HG03025 (cell line): Measurements from ENCODE around the gene ITGBL1.

ENCODE experiments used
- ATAC-seq: cut with Tn5 transposase; IDR thresholded peaks from one replicate; pipeline ENCODE4 v1.9.1; 2021; ENCODE audit warnings: mild to moderate bottlenecking, moderate library complexity; ENCODE audit not compliant: unreplicated experiment, low FRiP score

Gene ITGBL1

DNA sequence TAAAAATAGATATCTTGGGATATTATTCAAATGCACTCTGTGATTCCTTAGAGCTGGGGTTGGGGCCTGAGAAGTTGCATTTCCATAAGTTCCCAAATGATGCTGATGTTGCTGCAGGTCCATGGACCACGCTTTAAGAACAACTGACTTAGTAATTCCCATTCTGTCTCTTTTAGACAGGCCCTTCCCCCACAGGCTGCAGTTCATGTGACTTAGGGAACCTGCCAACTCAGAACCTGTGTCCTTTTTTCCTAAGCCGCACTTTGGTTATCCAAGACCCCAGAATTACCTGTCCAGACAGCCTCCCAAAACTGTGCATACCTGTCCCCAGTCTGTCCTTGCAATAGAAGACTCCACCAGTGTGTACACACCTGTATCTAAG, 1.7 kb upstream of the ITGBL1 start:
- ATAC-seq, result no peak

DNA sequence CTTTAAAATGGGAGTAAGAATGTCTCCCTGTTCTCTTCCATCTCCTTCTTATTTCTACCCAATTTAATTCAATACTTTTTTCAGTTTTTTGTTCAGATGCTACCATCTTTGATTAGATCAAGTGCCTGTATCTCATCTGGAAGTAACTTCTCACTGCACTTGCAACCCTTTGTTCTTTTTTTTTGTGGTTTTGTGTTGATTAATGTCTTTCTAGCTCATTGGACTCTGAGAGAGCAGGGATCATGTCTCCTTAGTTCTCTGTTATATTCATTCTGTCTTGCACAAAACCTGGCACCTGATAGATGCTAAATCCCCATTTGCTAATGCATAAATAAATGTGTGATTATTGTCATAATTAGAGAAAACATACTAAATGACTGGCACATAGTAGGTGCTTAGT, 834 bp upstream of the ITGBL1 start:
- ATAC-seq, result no peak

DNA sequence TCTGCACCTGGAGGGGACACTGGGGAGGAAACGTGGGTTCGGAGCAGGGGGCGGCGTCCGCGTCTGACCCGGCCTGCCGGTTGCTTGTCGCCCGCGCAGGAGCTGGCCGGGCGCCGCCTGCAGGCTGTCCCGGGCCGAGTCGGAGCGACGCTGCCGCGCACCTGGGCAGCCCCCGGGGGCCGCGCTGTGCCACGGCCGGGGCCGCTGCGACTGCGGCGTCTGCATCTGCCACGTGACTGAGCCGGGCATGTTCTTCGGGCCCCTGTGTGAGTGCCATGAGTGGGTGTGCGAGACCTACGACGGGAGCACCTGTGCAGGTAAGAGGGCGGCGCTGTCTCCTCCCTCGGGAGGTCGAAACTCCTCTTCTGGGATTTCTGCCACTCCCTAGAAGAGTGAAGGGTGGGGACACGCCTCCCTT, 1.3 kb downstream of the ITGBL1 start:
- ATAC-seq, result peak; percentile 25

DNA sequence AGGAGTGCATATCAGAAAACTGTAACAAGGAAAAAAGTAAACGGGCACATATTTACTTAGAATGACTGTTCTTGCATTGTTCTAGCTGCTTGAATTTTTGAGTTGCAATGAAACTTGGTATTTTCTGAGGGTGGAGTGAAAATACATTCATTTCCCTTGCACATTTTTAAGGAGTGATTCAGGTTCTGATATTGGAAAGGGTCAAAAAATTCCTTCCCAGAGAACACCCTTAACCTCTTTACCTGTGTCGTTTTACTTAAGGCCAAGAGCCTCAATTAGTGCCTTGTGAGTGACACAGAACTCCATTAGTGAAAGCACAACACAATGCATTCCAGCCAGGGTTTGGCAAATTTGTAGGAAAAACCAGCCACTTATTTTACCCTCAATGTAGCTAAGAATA, 2.3 kb downstream of the ITGBL1 start:
- ATAC-seq, result no peak

DNA sequence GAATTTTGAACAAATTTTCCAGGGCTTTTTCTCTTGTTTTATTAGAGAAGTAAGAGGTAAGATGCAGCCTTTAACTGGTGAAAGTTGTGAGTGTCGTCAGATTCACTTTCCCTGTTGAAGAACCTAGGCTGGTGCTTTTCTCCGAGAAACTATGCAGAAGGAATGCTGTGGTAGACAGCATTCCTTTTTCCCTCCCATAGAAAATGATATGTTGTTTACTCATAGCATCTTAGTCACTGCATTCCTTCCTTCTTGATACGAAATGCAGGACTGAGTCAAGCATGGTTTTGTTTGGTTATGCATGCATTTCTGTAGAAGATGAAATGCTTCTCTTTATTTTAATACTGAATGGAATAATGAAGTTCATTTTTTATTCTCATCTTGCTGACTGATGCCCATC, 3.4 kb downstream of the ITGBL1 start:
- no peak for ATAC-seq

DNA sequence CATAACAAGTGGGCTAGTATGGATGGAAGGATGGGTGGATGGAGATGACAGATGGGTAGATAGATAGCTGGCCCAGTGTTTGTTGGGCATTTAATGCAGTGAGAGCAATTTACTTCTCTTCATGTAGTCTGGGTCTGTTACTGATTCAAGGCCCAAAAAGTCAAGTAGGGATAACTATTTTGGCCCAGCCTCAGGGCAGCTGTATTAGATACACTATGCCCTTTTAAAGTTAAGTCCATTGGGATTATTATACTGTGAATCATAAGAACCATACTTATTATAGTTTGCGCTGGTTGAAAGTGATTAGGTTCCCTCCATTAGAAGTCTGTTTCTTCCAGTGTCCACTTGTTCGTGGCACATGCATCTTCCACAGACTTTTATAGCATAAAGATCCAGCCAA, 4.7 kb downstream of the ITGBL1 start:
- ATAC-seq, result no peak

DNA sequence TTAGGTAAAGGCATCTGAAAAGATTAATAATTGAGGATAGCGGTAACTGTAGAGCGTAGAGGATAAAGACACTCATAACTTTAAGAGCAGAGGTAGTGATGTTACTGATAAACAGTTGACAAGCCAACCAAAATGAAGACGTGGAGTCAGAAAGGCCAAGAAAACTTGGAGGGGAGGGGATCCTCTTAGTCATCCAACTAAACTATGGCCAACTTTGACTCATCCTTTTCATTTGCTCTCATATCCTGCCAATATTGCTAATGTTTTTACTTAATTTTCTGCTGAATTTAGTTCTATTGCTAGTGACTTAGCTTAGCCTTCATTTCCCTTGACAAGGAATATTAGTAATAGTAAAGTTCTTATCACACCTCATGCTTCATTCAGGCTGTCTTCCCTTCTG, 13.4 kb downstream of the ITGBL1 start:
- no peak for ATAC-seq

DNA sequence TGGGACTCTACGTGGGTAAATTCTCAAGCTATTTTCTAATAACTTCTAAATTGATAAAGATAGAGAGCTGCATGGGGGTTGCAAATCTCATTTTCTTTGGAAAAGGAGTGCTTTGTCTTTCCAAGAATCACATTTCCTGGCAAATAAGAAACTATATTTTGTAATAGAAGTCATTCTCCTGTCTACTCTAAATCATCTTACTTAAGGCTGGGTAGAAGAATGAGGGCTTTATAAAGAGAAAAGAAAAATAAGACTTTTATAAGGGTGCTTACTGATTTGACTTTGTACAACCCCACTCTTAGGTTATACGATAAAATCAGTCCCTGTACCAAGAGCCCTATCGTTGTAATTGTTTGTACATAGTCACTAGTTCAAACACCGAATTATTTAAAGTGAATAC, 14.9 kb downstream of the ITGBL1 start:
- ATAC-seq, result no peak

DNA sequence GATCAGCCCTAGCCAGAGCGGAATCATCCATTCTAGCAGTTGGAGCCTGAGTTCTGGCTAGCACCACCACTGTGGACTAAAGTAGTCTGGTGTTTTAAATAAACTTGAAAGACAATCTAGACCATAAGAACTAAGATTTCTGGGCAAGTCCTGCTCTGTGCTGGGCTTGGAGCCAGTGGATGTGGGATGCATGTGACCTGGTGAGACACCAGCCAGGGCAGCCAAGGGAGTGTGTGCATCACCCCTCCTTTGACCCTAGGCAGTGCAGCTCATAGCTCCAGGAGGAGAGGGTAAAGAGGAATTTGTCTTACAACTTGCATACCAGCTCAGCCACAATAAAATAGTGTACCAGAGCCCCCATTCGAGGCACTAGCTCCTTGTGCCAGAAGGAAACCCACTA, 21.0 kb downstream of the ITGBL1 start:
- no peak for ATAC-seq

DNA sequence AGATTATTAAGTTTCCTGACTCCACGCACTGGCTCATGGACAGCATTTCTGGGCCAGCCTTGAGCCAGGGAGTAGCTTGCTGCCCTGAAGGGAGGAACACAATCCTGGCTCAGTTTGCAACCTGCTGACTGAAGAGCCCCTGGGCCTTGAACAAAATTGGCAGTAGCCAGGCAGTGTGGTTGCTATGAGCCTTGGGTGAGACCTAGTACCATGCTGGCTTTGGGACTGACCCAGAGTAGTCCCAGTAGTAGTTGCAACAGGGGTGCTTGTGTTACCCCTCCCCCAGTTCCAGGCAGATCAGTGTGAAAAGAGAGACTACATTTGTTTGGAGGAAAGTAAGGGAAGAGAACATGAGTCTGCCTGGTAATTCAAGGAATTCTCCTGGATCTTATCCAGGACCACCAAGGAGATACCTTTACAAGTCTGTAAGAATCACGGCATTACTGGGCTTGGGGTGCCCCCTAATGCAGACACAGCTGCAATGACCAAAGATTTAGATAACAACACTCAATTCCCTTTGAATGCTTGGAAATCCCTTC, 22.0 kb downstream of the ITGBL1 start:
- ATAC-seq, result no peak

DNA sequence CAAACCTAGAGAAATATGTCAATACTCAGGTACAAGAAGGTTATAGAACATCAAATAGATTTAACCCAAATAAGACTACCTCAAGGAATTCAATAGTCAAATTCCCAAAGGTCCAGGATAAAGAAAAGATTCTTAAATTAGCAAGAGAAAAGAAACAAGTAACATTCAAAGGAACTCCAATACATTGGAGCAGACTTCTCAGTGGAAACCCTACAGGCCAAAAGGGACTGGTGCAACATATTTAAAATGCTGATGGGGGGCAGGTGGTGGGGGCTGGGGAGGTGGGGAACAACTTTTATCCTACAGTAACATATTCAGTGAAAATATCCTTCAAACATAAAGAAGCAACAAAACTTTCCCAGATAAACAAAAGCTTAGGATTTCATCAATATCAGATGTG, 23.1 kb downstream of the ITGBL1 start:
- ATAC-seq, result no peak

DNA sequence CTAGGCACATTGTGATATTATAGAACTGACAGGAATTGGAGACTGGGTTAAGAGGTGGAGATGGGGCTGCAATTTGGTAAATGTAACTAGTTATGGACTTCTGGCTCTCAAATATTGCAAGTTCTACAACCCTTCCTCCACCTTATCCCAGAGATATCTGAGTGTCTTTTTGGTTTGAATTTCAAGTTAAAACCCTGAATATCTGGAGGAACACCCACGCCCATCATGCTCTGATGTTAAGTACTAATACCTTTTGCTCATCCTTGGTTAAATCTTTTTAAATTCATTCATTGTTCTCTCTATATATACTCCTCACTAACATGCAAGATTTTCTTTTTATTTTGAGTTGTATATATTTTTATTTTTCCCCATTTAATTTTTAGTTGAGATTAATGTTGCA, 28.9 kb downstream of the ITGBL1 start:
- ATAC-seq, result no peak

DNA sequence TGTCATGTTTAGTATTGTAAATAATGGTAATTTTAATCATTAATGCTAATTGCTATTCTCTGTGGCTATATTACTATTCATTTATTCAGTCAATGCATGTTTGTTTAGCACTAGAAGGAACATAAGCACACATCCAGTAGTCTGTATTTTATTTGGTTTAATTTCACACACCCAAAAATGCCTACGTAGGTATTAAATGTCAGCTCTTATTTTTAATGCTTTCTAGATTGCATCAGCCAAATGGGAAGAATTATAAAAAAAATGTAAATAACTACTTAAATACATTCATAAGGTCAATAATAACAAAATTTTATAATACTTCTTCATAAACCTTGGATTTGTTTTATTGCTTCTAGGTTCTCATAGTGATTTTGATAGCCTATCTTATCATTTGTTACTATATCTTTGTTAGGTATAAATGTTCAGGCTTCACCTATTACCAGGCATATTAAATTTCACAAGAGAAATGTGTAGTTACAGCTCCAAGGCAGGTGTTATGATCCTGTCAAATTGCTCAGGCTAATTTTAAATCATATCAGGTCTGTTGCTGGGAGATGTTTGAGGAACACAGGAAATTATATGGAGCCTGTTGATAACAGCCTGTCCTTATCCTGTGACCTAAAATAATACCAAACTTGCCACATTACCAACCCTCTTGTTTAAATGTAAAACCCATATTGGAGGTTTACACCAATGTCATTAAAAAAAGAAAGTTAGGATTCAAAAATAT, 34.4 kb downstream of the ITGBL1 start:
- no peak for ATAC-seq

DNA sequence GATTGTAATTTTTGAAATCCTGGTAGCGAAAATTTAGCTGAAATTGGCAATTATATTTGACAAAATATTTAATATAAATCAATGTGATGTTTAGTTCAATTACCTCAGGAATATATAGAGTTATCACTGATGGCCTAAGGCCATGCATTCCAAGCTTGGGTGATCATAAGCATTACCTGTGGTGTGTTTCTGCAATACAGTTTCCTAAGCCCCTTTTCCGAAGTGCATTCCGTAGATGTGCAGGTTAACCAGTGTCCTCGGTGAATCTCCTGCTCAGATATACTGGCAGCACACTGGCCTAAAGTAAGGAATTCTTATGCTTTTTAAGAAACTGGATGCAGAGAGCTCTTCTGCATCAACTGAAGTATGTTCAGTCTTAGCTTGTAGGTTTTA, 35.0 kb downstream of the ITGBL1 start:
- ATAC-seq, result no peak

DNA sequence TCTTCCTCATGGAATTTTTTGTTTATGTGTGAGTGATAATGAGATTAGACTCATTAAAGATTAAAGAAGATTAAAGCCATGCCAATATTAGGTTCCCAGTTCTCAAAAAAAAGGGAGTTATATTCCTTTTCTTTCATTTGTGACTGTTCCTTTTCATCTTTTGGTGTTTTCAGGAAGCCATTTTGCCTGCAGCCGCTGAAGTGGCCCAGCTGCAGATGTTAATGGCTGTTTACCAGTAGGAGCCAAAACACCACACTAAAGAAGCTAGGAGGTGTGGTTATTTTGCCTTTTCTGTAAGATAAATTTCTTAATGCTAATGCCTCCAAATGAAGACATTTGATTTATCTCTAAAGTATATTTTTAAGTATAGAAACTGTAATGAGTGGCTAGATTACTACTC, 36.3 kb downstream of the ITGBL1 start:
- ATAC-seq, result no peak

DNA sequence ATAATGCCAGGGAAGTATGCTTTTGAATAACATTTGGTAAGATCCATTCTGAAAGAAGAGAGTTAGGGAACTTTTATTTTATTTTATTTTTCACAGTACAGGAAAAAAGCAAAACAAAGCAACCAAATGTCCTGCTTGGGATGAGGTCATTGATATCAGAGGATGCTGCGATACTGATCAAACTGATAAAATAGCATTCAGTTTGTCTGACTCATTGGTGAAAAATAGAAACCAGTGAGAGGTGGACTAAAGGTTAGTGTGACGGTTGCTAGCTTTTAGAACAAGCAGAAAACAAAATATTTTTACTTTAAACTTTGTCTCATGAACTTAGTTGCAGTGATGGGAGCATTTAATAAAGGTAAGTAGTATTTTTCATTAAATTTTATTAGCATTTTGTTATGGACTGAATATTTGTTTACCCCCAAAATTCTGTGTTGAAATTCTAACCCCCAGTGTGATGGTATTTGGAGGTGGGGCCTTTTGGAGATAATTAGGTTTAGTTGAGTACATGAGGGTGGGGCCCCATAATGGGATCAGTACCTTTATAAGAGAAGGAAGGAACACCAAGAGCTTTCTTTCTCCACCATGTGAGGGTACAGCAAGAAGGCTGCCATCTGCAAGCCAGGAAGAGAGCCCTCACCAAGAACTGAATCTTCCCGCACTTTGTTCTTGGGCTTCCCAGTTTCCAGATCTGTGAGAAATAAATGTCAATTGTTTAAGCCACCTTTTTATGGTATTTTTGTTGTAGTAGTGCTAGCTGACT, 37.3 kb downstream of the ITGBL1 start:
- ATAC-seq, result no peak

DNA sequence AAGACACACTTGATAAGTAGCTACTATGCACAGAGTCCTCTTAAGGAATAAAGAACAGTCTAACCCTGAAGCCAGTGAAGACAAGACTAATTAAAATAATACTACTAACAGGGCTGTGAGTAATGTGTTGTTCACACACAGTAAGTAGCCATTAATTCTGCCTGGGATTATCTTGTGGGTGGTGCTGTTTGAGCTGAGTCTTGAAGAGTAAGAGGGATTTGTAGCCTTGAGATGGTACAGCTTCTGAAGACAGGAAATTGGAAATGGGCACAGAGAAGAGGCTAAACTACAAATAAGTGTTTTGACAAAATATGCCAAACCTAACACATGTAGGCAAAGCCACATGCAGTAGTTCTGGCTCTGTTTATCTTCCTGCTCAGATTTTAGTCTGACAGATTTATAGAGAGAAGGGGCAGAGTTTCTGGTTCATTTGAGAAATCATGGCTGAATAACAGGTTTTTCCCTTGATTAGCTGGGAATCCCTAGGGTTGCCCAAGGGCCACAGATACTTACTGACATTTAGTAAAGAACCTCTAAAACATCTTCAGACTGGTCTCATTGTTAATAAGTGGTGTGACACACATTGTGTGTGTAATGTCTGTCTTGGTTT, 38.0 kb downstream of the ITGBL1 start:
- ATAC-seq, result no peak

DNA sequence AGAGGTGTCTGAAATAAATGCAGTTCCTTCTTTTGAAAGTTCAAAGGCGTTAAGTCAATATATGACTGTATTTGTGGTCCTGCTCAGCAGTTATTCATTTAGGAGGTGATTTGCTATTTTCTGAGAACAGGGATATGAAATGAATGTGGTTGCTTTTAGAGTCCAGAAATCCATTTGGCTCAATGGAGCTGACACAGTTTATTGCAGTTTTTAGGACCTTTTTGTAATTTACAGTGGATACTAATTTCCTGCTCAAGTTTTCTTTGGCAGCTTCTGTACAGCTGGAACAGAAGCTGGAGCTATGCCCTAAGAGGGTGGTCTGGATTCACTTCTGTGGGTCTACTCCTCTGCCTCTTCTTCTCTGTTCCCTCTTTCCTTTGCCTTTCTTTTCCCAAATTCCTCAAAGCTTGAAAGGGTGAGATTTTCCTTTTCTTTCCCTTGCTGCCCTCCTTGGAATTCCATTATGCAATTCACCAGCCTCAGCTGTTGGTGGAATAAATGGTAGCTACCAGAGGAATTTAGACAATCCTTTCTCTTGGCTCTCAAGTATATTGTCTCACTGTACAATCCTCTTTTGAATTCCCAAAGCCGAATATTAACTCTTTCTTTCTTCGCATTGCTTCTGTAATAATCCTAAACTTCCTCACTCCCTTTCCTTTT, 39.9 kb downstream of the ITGBL1 start:
- ATAC-seq, result no peak

DNA sequence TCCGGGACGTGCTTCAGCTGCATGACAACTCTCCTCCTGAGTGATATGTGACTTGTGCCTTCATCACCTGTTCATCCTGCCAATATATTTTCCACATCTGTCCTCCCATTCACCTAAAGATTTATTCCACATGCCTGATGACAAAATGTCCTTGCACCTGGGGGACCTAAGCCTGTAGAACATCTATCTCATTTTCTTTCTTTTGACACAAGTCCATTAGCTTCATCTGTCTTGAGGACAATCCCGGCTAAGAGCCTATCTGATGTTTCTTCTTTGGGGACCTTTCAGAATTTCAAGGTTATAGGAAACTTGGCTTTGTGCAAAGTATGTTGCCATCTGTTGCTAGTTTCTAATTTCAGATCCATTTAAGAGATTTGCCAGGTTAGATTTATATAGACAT, 41.1 kb downstream of the ITGBL1 start:
- ATAC-seq, result no peak

DNA sequence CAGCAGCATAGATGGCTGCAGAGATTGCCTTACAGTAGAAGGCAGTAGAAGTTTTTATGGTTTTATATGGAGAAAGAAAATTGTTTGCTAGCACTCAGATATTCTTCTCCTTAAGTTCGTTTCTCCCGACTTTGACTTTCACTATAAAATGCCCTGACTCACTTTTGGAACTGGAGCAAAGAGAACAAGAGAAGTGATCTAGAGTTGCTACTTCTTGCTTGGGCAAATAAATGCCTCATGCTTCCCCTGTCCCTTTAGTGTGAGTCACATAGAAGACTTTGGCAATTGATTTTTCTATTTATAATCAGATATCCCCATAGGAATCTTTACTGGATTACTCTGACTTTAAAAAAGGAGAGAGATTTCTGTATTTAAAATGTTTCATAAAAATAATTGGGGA, 46.9 kb downstream of the ITGBL1 start:
- ATAC-seq, result no peak

DNA sequence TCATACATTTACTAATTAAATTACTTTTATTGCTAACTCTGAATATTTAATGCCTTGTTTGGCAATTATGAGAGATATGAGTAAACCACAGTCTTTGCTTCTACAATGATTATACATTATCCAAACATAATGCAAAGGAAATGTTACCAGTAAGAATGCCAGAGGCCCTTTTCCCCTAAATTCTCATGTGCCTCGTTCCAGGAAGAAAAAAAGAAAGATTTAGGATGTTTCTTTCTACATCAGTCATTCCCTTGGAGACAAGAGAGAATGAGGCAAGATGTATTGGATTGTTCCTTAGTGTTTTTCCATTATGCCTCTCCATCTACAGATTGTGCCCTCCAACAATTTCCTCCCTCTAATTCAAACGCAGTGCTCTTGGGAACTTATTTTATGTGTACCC, 50.1 kb downstream of the ITGBL1 start:
- no peak for ATAC-seq
